ENCODE data around the gene TKTL1.

DNA sequence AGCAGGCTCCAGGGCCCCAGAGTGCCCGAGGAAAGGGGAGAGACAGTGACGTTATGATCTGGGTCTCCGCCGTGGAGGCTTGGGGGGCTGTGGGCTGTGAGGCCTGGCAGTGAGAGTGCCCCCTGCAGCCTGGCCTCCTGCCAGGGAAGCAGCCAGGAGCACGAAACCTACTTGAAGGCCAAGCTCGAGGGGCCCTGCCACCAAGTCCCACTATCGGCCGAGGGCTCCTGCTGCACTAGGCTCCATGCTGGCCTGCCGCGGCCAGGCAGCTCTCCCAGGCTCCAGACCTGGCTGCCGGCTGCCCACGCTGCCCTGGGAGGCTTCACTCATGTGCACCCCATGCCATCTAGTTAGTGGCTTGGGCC is 60.2 kb downstream of the TKTL1 start:
- no peak for TF ChIP-seq POLR2A (IDR thresholded peaks at IDR 0.05)
- TF ChIP-seq, protein P1, sequence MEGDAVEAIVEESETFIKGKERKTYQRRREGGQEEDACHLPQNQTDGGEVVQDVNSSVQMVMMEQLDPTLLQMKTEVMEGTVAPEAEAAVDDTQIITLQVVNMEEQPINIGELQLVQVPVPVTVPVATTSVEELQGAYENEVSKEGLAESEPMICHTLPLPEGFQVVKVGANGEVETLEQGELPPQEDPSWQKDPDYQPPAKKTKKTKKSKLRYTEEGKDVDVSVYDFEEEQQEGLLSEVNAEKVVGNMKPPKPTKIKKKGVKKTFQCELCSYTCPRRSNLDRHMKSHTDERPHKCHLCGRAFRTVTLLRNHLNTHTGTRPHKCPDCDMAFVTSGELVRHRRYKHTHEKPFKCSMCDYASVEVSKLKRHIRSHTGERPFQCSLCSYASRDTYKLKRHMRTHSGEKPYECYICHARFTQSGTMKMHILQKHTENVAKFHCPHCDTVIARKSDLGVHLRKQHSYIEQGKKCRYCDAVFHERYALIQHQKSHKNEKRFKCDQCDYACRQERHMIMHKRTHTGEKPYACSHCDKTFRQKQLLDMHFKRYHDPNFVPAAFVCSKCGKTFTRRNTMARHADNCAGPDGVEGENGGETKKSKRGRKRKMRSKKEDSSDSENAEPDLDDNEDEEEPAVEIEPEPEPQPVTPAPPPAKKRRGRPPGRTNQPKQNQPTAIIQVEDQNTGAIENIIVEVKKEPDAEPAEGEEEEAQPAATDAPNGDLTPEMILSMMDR (IDR thresholded peaks at IDR 0.05) = no peak

All from right lobe of liver (tissue), 4 donors.